DND-41 (cell line): Measurements from ENCODE around the gene KRT24.

Experiments
- ATAC-seq: fragments of 200-7000 bp; cut with Tn5 transposase; 3 replicates; pipeline ENCODE4 v1.9.1; 2021; ENCODE audit warnings: low read depth; ENCODE audit not compliant: insufficient read depth
- DNase-seq: peaks from one replicate; pipeline ENCODE4 v3.0.0-alpha.2; 2020
- H2AFZ ChIP-seq: 2 replicates; pipeline ENCODE4 v1.6.0; 2012; ENCODE audit warnings: low read depth, low read length
- H3K27ac ChIP-seq: 2 replicates; pipeline ENCODE4 v1.5.1; 2012; ENCODE audit warnings: low read length, inconsistent platforms
- H3K27me3 ChIP-seq: fragments of 200-600 bp; sonication (generic); 2 replicates; pipeline ENCODE4 v1.6.0; 2012; ENCODE audit warnings: low read length, mild to moderate bottlenecking, inconsistent platforms; ENCODE audit not compliant: insufficient read depth, poor library complexity
- H3K36me3 ChIP-seq: 2 replicates; pipeline ENCODE4 v1.5.1; 2012; ENCODE audit warnings: low read length, inconsistent platforms; ENCODE audit not compliant: insufficient read depth
- H3K4me1 ChIP-seq: 2 replicates; pipeline ENCODE4 v1.5.1; 2012; ENCODE audit warnings: mild to moderate bottlenecking, low read length; ENCODE audit not compliant: insufficient read depth
- H3K4me2 ChIP-seq: 2 replicates; pipeline ENCODE4 v1.6.0; 2012; ENCODE audit warnings: mild to moderate bottlenecking, moderate library complexity, low read length, inconsistent platforms; ENCODE audit not compliant: insufficient read depth
- H3K4me3 ChIP-seq, 2 experiments: fragments of 200-600 bp in 1 of 2; shearing (Covaris generic) in 1 of 2; 2 replicates each; pipeline ENCODE4 v1.5.1; 2012 to 2016; ENCODE audit warnings: inconsistent platforms in 2 of 2, low read length in 2 of 2, mild to moderate bottlenecking in 2 of 2, low read depth in 1 of 2, moderate library complexity in 1 of 2
- H3K79me2 ChIP-seq: 2 replicates; pipeline ENCODE4 v1.6.0; 2012; ENCODE audit warnings: low read length, inconsistent platforms; ENCODE audit not compliant: insufficient read depth
- H3K9ac ChIP-seq: 2 replicates; pipeline ENCODE4 v1.6.0; 2012; ENCODE audit warnings: low read depth, mild to moderate bottlenecking, inconsistent platforms, low read length, moderate library complexity
- H3K9me3 ChIP-seq: 2 replicates; pipeline ENCODE4 v1.5.1; 2012; ENCODE audit warnings: low read length, moderate library complexity, mild to moderate bottlenecking, inconsistent platforms; ENCODE audit not compliant: insufficient read depth, severe bottlenecking
- H4K20me1 ChIP-seq: 2 replicates; pipeline ENCODE4 v1.6.0; 2012; ENCODE audit warnings: low read length; ENCODE audit not compliant: insufficient read depth
- EZH2 ChIP-seq: IDR thresholded peaks from 3 replicates; pipeline ENCODE4 v1.6.1; 2012; ENCODE audit warnings: borderline replicate concordance, low read depth, mild to moderate bottlenecking, moderate library complexity, low read length, inconsistent platforms; ENCODE audit not compliant: severe bottlenecking
- TF ChIP-seq, protein P1 (sequence below): IDR thresholded peaks from 2 replicates; pipeline ENCODE4 v1.5.1; 2012; ENCODE audit warnings: borderline replicate concordance, low read length, moderate library complexity, mild to moderate bottlenecking; ENCODE audit not compliant: poor library complexity, severe bottlenecking; ENCODE audit errors: extremely low read depth

The KRT24 gene

DNA sequence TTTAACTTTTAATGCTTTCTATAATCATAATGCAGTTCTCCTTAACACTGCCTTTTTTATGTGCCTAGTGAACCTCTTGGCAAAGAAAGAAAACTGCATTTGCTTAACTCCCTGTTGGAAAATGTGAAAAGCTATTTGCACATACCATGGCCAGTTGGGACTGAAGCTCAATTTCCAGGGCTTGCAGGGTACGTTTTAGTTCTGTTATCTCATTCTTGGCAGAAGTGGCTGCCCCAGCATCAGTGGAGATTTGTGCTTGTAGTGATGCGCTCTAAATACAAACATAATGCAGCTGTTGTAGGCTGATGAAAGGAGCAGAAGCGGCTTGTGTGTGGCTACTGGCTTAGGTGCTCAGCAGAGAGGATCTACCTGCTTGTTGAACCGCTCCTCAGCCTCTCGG, 3.7 kb downstream of the KRT24 start:
- Histone ChIP-seq H3K27me3 (peaks cover 24% of the 10 kb centered on the region), H3K9ac (no peak overlapping the region), H3K4me2 (no peak overlapping the region), H3K9me3 (no peaks in the 10 kb centered on the region), H4K20me1 (no peaks in the 10 kb centered on the region), H3K4me3 (no peak overlapping the region), H3K36me3 (no peaks in the 10 kb centered on the region), H3K27ac (no peak overlapping the region), H3K4me1 (no peaks in the 10 kb centered on the region), H3K79me2 (no peaks in the 10 kb centered on the region), H2AFZ (no peak overlapping the region)
- TF ChIP-seq, protein P1, sequence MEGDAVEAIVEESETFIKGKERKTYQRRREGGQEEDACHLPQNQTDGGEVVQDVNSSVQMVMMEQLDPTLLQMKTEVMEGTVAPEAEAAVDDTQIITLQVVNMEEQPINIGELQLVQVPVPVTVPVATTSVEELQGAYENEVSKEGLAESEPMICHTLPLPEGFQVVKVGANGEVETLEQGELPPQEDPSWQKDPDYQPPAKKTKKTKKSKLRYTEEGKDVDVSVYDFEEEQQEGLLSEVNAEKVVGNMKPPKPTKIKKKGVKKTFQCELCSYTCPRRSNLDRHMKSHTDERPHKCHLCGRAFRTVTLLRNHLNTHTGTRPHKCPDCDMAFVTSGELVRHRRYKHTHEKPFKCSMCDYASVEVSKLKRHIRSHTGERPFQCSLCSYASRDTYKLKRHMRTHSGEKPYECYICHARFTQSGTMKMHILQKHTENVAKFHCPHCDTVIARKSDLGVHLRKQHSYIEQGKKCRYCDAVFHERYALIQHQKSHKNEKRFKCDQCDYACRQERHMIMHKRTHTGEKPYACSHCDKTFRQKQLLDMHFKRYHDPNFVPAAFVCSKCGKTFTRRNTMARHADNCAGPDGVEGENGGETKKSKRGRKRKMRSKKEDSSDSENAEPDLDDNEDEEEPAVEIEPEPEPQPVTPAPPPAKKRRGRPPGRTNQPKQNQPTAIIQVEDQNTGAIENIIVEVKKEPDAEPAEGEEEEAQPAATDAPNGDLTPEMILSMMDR, result no peak
- no peak for TF ChIP-seq EZH2
- ATAC-seq, result no peak
- no peak for DNase-seq

DNA sequence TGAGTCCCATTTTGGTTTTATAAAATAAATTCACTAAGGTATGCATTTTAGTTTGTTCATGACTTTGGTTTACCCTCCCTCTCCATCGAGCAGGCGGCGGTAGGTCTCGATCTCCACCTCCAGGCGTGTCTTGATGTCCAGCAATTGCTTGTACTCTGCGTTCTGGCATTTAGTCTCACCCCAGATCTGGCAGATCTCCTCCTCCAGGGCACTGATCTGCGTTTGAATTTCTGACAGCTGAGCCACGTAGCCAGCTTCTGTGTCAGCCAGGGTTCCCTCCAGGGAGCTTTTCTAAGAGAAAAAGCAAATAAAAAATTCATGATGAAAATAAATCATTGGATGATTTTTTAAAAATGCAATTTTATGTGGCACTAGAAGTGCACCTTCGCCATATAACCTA, 4.2 kb downstream of the KRT24 start:
- Histone ChIP-seq H4K20me1 (no peaks in the 10 kb centered on the region), H3K27me3 (peaks cover 26% of the 10 kb centered on the region), H3K4me1 (no peaks in the 10 kb centered on the region), H3K9me3 (no peaks in the 10 kb centered on the region), H3K79me2 (no peaks in the 10 kb centered on the region), H3K27ac (no peak overlapping the region), H3K4me3 (no peak overlapping the region), H3K9ac (no peak overlapping the region), H3K36me3 (no peaks in the 10 kb centered on the region), H3K4me2 (no peak overlapping the region), H2AFZ (no peak overlapping the region)
- TF ChIP-seq, protein P1, result no peak
- no peak for TF ChIP-seq EZH2
- ATAC-seq, result no peak
- no peak for DNase-seq

DNA sequence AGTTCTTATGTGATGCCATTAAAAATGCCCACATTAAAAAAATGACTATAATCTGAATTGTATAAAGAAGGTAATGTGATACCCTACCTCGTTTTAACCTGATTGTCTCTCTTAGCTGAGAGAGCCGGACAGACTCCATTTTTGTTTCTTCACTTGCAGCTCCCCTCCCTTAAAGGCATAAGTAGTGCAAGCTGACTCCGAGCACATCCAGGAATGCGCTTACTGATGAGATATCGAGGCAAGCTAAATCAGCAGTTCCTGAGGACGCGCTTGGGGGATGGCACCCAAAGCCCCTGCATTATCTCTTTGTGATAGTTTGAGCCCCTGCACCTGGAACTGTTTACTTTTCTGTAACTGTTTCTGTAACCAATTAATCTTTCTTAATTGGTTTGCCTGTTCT, 6.3 kb downstream of the KRT24 start:
- TF ChIP-seq, protein P1, result no peak
- no peak for TF ChIP-seq EZH2
- H3K79me2 ChIP-seq, result no peaks in the 10 kb centered on the region
- no peaks in the 10 kb centered on the region for H3K9me3 ChIP-seq
- H2AFZ ChIP-seq, result no peak overlapping the region
- no peaks in the 10 kb centered on the region for H3K4me1 ChIP-seq
- no peak overlapping the region for H3K9ac ChIP-seq
- DNase-seq, result no peak
- no peak for ATAC-seq
- H3K36me3 ChIP-seq, result no peaks in the 10 kb centered on the region
- H3K27ac ChIP-seq, result no peak overlapping the region
- peaks cover 24% of the 10 kb centered on the region for H3K27me3 ChIP-seq
- no peak overlapping the region for H3K4me3 ChIP-seq
- H4K20me1 ChIP-seq, result no peaks in the 10 kb centered on the region
- H3K4me2 ChIP-seq, result no peak overlapping the region

DNA sequence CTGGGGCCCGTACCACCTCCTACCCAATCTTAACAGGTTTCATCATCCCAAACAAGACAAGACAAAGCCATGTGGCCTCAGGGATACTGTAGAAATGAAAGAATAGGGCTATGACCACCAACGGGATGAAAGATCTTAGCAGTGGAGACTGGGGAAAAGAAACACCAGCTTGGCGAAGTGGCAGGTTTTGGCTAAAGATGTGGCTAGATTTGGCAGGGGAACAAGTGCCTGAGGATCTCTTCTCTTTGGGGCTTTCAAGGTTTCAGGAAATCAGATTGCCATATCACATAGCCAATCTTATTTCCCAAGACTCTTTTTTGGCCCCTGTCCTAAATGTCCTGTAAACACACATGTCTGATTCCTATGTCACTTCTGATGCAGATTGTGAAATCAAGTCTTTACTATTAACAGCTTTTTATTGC, 6.9 kb downstream of the KRT24 start:
- Histone ChIP-seq H4K20me1 (no peaks in the 10 kb centered on the region), H3K27ac (no peak overlapping the region), H2AFZ (no peak overlapping the region), H3K27me3 (peaks cover 30% of the 10 kb centered on the region), H3K9ac (no peak overlapping the region), H3K36me3 (no peaks in the 10 kb centered on the region), H3K4me3 (no peak overlapping the region), H3K4me1 (no peaks in the 10 kb centered on the region), H3K79me2 (no peaks in the 10 kb centered on the region), H3K4me2 (no peak overlapping the region), H3K9me3 (no peaks in the 10 kb centered on the region)
- DNase-seq (no peak), ATAC-seq (no peak)
- no peak for TF ChIP-seq EZH2
- TF ChIP-seq, protein P1, result no peak
